HFF-Myc (cell line): ENCODE results near the gene TBX1.
"Not testable (repeated sequence)": the region's sequence is repeated elsewhere in the genome, so short reads cannot be mapped to it uniquely, and the experiment has no call there.

ENCODE experiments used
- DNase-seq: peaks from one replicate; pipeline ENCODE4 v3.0.0-alpha.2; 2011; ENCODE audit warnings: low read depth; ENCODE audit errors: extremely low read depth
- H3K4me3 ChIP-seq: replicated peaks from 2 replicates; pipeline ENCODE4 v1.5.1; 2011; ENCODE audit warnings: low read depth, mild to moderate bottlenecking, control low read depth, low read length
- TF ChIP-seq, protein P1 (sequence below): IDR thresholded peaks from 2 replicates; pipeline ENCODE4 v1.5.1; 2012; ENCODE audit warnings: mild to moderate bottlenecking, low read depth, low read length, control low read depth; ENCODE audit errors: missing control alignments

TBX1 gene

DNA sequence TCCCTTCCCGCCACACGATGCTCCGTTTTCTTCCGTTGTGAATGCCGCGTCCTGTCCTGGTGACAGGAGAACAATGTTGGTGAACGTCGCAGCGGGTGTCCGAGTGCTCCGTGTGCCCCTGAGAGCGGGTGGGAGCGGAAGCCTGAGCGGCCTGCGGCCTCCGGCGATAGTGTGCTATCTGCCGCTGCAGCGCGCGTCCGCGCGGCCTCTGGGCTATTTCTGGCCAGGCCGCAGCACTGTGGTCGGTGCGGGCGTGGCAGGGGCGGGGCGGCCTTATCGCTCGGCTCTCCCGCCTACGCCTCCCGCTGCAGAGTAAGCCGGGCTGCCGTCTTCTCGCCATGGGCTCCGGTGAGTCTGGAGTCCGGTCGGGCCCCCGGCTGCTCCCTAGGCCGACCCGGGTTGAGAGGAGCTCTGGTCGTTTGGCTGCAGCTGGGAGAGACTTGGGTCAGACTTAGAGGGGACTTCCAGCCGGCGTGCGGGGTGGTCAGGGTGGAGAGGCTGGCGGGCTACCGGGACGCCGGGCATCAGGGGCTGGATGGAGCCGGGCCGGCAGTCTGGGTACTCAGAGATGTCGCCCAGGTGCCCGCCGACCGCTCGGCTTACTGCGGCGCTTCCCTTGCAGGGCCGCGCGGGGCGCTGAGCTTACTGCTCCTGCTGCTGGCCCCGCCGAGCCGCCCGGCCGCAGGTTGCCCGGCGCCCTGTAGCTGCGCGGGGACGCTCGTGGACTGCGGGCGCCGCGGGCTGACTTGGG is 37.2 kb upstream of the TBX1 start, which contains the start of gene GP1BB:
GP1BB (plus strand) TSS at position 308 of the 751 bp plus-strand sequence; CDS start at position 339, 31 bp downstream.
- H3K4me3 ChIP-seq: no peak within 1 kb of the TSS
- DNase-seq: no peak
- TF ChIP-seq, protein P1, sequence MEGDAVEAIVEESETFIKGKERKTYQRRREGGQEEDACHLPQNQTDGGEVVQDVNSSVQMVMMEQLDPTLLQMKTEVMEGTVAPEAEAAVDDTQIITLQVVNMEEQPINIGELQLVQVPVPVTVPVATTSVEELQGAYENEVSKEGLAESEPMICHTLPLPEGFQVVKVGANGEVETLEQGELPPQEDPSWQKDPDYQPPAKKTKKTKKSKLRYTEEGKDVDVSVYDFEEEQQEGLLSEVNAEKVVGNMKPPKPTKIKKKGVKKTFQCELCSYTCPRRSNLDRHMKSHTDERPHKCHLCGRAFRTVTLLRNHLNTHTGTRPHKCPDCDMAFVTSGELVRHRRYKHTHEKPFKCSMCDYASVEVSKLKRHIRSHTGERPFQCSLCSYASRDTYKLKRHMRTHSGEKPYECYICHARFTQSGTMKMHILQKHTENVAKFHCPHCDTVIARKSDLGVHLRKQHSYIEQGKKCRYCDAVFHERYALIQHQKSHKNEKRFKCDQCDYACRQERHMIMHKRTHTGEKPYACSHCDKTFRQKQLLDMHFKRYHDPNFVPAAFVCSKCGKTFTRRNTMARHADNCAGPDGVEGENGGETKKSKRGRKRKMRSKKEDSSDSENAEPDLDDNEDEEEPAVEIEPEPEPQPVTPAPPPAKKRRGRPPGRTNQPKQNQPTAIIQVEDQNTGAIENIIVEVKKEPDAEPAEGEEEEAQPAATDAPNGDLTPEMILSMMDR: no peak

DNA sequence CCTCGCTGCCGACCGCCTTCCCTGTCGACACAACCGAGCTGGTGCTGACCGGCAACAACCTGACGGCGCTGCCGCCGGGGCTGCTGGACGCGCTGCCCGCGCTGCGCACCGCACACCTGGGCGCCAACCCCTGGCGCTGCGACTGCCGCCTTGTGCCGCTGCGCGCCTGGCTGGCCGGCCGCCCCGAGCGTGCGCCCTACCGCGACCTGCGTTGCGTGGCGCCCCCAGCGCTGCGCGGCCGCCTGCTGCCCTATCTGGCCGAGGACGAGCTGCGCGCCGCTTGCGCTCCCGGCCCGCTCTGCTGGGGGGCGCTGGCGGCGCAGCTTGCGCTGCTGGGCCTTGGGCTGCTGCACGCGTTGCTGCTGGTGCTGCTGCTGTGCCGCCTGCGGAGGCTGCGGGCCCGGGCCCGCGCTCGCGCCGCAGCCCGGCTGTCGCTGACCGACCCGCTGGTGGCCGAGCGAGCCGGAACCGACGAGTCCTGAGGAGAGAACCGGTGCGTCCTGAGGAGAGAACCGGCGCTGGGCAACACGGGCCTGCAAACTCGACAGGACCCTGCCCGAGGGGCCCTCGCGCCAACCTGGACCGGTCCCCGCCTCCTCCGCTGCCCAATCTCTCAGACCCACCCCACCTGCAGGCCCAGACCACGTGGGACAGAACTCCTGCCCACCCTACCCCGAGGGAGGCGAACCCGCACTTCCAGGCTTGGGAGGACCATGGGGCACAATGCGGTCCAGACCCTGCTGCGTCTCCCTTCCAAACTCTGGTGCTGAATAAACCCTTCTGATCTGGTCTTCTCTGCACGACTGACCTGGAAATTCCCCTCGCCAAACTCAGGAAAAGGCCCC is 36.4 kb upstream of the TBX1 start:
- no peak for DNase-seq
- TF ChIP-seq, protein P1: no peak
- H3K4me3 ChIP-seq: no peak overlapping the region

- no peak for DNase-seq
- no peak overlapping the region for H3K4me3 ChIP-seq
- TF ChIP-seq, protein P1: no peak
Observed at GRCh38 chr22:19724927-19725661, 35.5 kb upstream of the TBX1 start.

DNA sequence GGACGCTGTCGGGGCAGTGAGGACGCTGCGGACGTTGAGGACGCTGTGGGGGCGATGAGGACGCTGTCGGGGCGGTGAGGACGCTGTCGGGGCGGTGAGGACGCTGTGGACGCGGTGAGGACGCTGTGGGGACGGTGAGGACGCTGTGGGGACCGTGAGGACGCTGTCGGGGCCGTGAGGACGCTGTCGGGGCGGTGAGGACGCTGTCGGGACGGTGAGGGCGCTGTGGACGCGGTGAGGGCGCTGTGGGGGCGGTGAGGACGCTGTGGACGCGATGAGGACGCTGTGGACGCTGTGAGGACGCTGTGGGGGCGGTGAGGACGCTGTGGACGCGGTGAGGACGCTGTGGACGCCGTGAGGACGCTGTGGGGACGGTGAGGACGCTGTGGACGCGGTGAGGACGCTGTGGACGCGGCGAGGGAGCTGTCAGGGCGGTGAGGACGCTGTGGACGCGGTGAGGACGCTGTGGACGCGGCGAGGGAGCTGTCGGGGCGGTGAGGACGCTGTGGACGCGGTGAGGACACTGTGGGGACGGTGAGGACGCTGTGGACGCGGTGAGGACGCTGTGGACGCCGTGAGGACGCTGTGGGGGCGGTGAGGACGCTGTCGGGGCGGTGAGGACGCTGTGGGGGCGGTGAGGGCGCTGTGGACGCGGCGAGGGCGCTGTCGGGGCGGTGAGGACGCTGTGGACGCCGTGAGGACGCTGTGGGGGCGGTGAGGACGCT is 34.4 kb upstream of the TBX1 start:
- not testable (repeated sequence) for H3K4me3 ChIP-seq, DNase-seq

GRCh38 chr22:19727310-19728150 is 33.0 kb upstream of the TBX1 start:
- DNase-seq: no peak
- TF ChIP-seq, protein P1: no peak
- H3K4me3 ChIP-seq: no peak overlapping the region

- TF ChIP-seq, protein P1: no peak
- no peak overlapping the region for H3K4me3 ChIP-seq
- DNase-seq: no peak
Observed at GRCh38 chr22:19728271-19728670, 32.3 kb upstream of the TBX1 start.
